Measurements from ENCODE around the gene CCNL2.
"Not testable (repeated sequence)": the region's sequence is repeated elsewhere in the genome, so short reads cannot be mapped to it uniquely, and the experiment has no call there.

CCNL2 gene

GRCh38 chr1:1371746-1372711 lies 27.1 kb downstream of the CCNL2 start:
- DNase-seq = peak; percentile 93

GRCh38 chr1:1371364-1371745 lies 27.8 kb downstream of the CCNL2 start:
- peak; percentile 85 for DNase-seq

GRCh38 chr1:1370771-1371300 lies 28.3 kb downstream of the CCNL2 start:
- DNase-seq = no peak

- DNase-seq = not testable (repeated sequence)
Measured at GRCh38 chr1:1370094-1370493, 29.0 kb downstream of the CCNL2 start.

GRCh38 chr1:1367315-1367714 lies 31.8 kb downstream of the CCNL2 start:
- no peak for DNase-seq

- DNase-seq = no peak
Measured at GRCh38 chr1:1366699-1367066, 32.5 kb downstream of the CCNL2 start.

GRCh38 chr1:1365875-1366698 lies 33.0 kb downstream of the CCNL2 start:
- DNase-seq = no peak

GRCh38 chr1:1364266-1364665 lies 34.9 kb downstream of the CCNL2 start:
- DNase-seq = no peak

- no peak for DNase-seq
Measured at GRCh38 chr1:1361982-1362423, 37.1 kb downstream of the CCNL2 start.

- no peak for DNase-seq
Measured at GRCh38 chr1:1361233-1361981, 37.7 kb downstream of the CCNL2 start.

- DNase-seq = no peak
Measured at GRCh38 chr1:1360506-1361169, 38.5 kb downstream of the CCNL2 start.

GRCh38 chr1:1359664-1360468 lies 39.3 kb downstream of the CCNL2 start:
- no peak for DNase-seq

GRCh38 chr1:1359308-1359663 lies 39.8 kb downstream of the CCNL2 start:
- DNase-seq = no peak

- no peak for DNase-seq
Measured at GRCh38 chr1:1358433-1359271, 40.5 kb downstream of the CCNL2 start, which contains the start of gene MXRA8. MXRA8 (minus strand) TSS chr1:1358555; CDS start chr1:1358504, 51 bp downstream.

- DNase-seq = no peak
Measured at GRCh38 chr1:1357871-1358432, 41.2 kb downstream of the CCNL2 start.

- DNase-seq = no peak
Measured at GRCh38 chr1:1356796-1357401, 42.2 kb downstream of the CCNL2 start.

- no peak for DNase-seq
Measured at GRCh38 chr1:1356166-1356795, 42.9 kb downstream of the CCNL2 start.

GRCh38 chr1:1355416-1355815 lies 43.7 kb downstream of the CCNL2 start:
- DNase-seq = no peak

Data from activated effector memory CD4-positive, alpha-beta T cell treated with anti-CD3 and anti-CD28 coated beads, Interleukin-2, amount 50 U/mL, for 16 hours (primary cell).